ENCODE measurements around the gene KDM2B.

DNA sequence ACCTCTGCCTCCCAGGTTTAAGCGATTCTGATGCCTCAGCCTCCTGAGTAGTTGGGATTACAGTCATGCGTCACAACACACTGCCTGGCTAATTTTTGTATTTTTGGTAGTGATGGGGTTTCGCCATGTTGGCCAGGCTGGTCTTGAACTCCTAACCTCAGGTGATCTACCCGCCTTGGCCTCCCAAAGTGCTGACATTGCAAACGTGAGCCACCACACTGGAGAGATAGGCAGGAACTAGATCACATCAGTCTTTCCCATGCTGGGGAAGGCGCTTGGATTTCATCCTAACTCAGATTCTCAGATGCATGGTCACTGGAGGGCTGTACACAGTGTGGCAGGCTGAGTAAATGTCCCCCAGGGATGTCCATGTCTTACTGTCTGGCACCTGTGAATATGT is 27.5 kb upstream of the KDM2B start:
- TF ChIP-seq, protein P1, sequence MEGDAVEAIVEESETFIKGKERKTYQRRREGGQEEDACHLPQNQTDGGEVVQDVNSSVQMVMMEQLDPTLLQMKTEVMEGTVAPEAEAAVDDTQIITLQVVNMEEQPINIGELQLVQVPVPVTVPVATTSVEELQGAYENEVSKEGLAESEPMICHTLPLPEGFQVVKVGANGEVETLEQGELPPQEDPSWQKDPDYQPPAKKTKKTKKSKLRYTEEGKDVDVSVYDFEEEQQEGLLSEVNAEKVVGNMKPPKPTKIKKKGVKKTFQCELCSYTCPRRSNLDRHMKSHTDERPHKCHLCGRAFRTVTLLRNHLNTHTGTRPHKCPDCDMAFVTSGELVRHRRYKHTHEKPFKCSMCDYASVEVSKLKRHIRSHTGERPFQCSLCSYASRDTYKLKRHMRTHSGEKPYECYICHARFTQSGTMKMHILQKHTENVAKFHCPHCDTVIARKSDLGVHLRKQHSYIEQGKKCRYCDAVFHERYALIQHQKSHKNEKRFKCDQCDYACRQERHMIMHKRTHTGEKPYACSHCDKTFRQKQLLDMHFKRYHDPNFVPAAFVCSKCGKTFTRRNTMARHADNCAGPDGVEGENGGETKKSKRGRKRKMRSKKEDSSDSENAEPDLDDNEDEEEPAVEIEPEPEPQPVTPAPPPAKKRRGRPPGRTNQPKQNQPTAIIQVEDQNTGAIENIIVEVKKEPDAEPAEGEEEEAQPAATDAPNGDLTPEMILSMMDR (IDR thresholded peaks at IDR 0.05) = no peak
- no peak for TF ChIP-seq POLR2A (IDR thresholded peaks at IDR 0.05)

All from esophagus squamous epithelium (tissue), 4 donors.